AG10803 (cell line): ENCODE results near the gene OR4E2.

Experiments used
- DNase-seq: peaks from one replicate; pipeline ENCODE4 v3.0.0; 2010; ENCODE audit warnings: low read depth
- H3K4me3 ChIP-seq: 2 replicates; pipeline ENCODE4 v1.5.1; 2011; ENCODE audit warnings: mild to moderate bottlenecking, low read length, control low read depth
- CTCF ChIP-seq: conservative IDR thresholded peaks from 2 replicates; pipeline ENCODE4 v1.5.1; 2011; ENCODE audit warnings: mild to moderate bottlenecking, low read length, control low read depth, inconsistent platforms

The OR4E2 gene

GRCh38 chr14:21668377-21668776, 14.7 kb downstream of the OR4E2 start:
- no peak for DNase-seq
- H3K4me3 ChIP-seq = no peak overlapping the region
- no peak for TF ChIP-seq CTCF

GRCh38 chr14:21669284-21669683, 15.6 kb downstream of the OR4E2 start:
- no peak for DNase-seq
- no peak for TF ChIP-seq CTCF
- H3K4me3 ChIP-seq = no peak overlapping the region

- TF ChIP-seq CTCF = no peak
- no peak overlapping the region for H3K4me3 ChIP-seq
- DNase-seq = no peak
These were observed 17.7 kb downstream of the OR4E2 start for GRCh38 chr14:21671371-21671770.

- H3K4me3 ChIP-seq = no peak overlapping the region
- no peak for TF ChIP-seq CTCF
- no peak for DNase-seq
These were observed 18.5 kb downstream of the OR4E2 start for GRCh38 chr14:21672116-21672515.

- no peak for DNase-seq
These were observed 20.1 kb downstream of the OR4E2 start, which contains the start of gene OR4E1 for GRCh38 chr14:21673718-21674117. TSS of gene OR4E1 (minus strand) at chr14:21673818. CDS start at chr14:21670935, 2,883 bp downstream.

GRCh38 chr14:21675566-21675965, 21.9 kb downstream of the OR4E2 start:
- TF ChIP-seq CTCF = no peak
- no peak overlapping the region for H3K4me3 ChIP-seq
- no peak for DNase-seq

More at GRCh38 chr14:21673718-21674117, 20.1 kb downstream of the OR4E2 start, which contains the start of gene OR4E1:
- no peak within 1 kb of the TSS for H3K4me3 ChIP-seq
- TF ChIP-seq CTCF = no peak

- no peak for DNase-seq
- no peak overlapping the region for H3K4me3 ChIP-seq
- no peak for TF ChIP-seq CTCF
These were observed 26.4 kb downstream of the OR4E2 start for GRCh38 chr14:21680072-21680471.
